ENCODE data around the gene ADGRA3.
"Not testable (repeated sequence)": the region's sequence is repeated elsewhere in the genome, so short reads cannot be mapped to it uniquely, and the experiment has no call there.

The ADGRA3 gene

DNA sequence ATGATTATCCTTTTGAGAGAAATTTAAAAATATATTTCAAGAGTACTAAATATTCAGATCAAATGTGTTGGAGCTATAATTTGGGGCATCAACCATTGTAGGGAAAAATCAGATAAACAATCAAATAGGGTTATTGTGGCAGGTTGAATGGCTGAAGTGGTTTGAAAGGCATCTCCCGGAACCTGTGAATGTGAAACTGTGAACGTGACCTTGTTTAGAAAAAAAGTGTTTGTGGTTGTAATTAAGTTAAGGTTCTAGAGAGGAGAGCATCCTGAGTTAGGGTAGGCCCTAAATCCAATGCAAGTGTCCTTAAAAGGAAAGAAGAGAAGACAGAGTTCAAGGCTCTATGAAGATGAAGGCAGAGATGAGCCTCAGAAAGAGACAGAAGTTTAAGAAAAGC lies 37.4 kb downstream of the ADGRA3 start:
- DNase-seq (ENCODE audit: low spot score) = peak; percentile 11

DNA sequence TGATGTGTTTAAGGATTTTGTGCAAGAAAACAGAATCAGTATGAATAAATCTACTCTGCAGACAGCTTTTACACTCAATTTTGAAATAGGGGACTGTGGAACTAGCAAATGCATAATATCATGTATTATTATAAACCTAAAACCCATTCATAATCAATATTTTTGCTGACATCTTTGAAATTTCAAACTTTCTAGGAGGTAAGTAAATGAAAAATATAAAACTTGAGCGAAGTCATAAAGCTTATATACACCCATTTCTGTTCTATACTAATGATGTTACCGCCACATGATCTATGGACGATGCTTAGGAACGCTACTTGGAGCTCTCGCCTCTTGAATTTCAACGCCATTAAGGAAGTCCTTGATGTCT lies 38.1 kb downstream of the ADGRA3 start:
- no peak for DNase-seq (ENCODE audit: low spot score)

DNA sequence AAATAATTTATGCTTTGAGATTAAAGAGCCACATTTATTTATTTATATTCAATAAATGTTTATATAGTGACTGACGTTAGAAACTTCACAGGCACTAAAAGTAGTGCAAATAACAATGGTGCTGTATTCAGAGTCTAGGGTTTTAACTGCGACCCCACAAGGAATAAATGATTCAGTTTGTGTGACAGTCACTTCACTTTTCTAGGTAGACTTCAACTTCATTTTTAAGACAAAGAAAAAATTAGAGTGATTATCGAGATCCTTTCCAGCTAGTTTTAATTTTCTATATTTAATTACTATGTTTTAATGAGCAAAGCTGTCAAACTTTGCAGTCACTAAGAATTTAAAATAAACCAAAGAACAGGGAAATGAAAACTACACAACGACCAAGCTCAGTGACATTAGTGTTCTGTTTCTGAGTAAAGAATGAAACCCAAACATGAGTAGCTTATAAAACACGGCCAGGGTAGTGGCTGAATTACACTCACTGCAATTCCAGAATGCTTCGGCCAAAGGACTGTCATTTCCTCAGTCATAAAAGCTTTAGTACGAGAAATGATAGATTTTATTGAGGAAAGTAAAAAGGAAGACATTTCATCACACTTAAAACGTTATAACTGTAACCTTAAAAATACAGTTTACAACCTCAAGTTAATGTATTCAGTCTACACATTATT lies 38.6 kb downstream of the ADGRA3 start:
- no peak for DNase-seq (ENCODE audit: low spot score)

DNA sequence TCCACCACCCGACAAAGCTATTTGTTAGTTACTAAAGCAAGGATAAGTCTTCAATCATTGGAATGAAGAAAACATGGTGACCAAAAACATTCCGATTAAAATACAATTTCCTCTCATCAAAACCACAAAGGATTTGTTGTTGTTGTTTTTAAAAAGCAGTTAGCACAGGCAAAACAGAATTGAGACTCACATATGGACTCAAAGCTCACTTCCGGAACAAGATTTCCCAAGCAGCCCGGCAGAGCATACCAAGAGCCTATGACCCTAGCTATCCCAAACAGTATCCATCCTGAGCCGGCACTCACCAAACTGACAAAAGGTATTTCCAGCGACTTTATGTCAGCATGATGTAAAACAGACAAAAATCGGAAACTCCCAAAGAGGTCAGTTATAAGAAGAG lies 39.9 kb downstream of the ADGRA3 start:
- DNase-seq (ENCODE audit: low spot score) = no peak

DNA sequence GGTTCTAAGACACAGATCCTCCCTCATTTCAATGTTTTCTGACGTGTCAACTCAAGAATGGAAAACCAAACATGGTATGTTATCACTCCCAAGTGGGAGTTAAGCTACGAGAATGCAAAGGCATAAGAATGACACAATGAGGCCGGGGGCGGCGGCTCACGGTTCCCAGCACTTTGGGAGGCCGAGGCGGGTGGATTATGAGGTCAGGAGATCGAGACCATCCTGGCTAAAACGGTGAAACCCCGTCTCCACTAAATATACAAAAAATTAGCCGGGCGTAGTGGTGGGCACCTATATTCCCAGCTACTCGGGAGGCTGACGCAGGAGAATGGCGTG lies 40.6 kb downstream of the ADGRA3 start:
- not testable (repeated sequence) for DNase-seq (ENCODE audit: low spot score)

DNA sequence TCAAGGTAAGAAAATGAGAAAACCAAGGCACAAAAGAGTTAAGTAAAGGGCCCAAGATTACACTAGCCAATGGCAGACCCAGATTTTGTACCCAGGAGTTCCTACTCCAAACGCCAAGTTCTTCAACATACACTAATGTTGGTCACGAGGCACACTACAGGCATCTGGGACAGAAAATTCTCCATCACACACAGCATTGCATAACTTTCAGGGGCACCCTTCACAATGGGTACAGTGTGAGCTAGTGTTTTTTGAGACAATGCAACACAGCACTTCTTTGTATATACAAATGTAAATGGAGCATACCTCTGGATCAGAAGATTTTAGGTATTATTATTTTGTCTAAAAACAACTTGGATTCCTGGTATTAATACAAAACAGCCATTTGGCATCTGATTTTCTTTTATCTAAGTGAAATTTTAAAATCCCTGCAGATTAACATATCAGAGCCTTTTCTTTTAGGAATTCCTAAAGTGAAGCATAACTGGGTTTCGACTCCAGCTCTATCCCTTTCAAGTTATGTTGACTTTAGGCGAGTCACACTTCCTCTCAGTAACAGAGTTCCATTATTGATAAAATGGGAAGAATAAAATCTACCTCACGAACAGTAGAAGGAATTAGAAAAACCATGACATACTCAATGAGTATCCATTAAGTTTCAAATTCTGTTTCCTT lies 41.1 kb downstream of the ADGRA3 start:
- DNase-seq (ENCODE audit: low spot score) = no peak

DNA sequence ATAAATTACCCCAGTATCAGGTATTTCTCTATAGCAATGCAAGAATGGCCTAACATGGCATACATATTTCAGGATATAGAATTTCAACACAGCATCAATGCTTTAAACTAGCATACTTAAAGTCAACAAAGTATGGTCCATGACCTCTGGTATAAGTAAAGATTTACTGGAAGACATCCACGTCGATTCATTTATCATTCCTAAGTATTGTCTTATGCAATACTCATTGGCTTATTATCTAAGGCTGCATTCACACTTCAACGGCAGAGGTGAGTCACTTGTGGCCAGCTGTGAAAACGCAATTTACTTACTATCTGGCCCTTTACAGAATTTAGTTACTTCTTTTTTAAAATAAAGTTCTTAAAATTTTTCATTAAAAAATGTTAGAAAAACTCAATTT lies 42.6 kb downstream of the ADGRA3 start:
- no peak for DNase-seq (ENCODE audit: low spot score)

DNA sequence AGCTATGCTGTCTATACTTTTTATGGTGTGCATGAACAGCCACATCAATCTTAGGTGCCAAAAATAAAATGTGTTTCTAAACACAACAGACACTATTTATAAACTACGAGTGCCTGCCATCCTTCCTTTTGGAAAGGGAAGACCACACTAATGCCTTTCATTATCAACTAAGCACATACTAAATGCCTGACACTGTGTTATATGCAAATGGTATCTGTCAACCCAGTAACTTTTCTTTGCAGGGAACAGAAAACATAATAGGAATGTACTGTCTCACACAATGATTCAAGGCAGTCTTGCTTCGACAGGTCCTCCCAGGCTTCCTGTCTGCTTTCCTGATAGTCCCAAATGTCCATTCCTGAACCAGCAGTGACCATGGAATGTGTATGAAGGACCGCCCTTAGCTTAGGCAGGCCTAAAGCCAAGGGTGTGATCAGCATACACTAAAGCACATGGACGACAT lies 43.8 kb downstream of the ADGRA3 start:
- no peak for DNase-seq (ENCODE audit: low spot score)

DNA sequence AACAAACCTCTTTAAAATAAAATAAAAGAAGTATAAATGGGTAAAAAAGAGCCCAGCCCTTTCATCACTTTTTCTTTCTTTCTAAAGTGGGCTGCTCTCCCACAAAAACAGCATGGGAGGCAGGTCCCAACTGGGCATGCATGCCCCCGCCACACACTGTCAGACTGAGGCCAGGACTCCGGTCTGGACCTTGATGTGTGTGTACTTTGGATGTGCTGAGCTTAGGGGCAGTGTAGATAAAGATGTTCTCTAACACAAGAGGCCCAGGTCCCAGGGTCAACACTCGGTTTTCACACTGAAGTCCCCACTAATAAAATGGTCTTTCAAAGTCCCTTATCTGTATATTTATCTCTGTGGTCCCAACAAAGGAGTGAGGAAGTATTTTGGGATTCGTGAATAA lies 44.4 kb downstream of the ADGRA3 start:
- DNase-seq (ENCODE audit: low spot score) = no peak

DNA sequence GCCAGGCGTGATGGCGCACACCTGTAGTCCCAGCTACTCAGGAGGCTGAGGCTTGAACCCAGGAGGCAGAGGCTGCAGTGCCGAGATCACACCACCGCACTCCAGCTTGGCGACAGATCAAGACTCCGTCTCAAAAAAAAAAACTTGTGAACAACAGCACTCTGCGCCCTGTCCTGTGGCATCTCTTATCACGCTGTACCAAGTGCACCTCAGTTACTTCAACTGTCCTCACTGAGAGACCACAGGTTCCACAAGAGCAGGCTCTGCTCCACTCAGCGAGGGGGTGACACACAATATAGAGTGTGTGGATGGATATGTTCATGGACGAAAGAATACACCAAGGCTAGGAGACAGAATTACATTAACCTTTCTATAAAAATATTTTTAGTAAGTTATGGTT lies 49.3 kb downstream of the ADGRA3 start:
- no peak for DNase-seq (ENCODE audit: low spot score)

DNA sequence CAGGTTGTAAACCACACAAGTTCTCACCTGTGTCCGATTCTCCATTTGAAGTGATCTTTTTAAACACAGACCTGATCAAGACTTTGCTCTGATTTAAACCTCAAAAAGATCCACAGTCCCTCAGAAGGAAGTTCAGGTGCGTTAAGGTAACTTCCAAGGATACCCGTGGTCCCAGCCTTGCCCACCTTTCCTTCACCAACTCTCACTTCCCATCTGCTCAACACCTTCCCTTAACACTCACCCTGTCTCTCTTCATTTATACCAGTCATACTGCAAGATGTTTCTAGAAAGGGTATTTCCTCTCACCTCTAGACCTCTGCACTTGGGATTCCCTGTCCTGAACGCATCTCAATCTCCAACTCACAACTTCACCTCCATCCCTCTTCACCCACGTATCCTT lies 49.9 kb downstream of the ADGRA3 start:
- no peak for DNase-seq (ENCODE audit: low spot score)

DNA sequence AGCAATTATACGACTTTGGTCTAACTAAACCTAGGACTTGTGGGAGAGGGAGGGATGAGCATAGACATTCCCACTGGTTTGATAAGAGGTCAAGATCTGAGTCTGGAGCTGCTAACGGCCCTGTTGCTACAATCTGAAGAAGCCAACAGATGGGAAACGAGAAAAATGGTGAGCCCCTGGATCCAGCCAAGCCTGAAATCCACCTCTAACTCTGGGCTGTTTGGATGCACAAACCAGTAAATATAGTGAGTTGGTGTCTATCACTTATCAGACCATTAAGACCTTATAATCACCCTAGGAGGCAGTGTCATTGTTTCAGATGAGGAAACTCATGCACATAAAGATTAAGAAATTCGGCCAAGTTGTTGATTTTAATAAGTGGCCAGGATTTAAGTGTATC lies 50.5 kb downstream of the ADGRA3 start:
- DNase-seq (ENCODE audit: low spot score) = no peak

DNA sequence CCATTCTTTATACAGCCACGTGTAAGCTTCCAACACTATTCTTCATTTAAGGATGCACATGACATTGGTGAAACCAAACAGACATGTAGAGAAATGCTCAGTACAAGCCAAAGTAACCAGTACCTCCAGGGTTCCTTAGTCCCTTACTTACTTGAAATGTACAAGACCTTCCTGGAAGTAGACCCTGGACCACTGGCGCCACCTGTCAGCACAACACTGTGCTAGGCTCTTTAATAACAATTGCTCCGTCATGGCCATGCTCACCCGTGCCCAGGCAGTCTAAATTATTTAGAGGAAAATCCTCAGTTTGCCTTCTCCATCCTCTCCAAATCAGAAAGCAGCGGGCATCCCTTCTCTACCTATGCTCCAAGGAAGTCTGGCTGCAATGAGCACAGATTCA lies 52.7 kb downstream of the ADGRA3 start:
- no peak for DNase-seq (ENCODE audit: low spot score)

DNA sequence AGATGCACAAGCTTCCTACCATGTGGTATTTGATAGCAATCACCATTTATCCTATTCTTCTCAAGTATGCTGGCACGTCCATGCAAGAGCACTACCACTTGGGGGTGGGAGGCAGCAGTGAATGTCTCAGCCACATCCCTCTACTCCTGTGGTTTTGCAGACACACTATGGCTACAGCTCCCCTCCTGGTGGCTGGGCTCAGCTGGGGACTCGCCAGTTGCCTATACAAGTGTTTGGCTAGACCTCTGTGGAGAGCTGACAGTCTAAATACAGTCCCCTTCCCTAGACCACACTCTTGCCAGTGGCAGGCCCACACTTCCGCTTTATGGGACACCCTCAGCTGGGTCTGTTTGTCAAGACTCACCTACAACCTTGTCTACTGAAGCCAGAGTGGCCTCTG lies 53.2 kb downstream of the ADGRA3 start:
- DNase-seq (ENCODE audit: low spot score) = no peak

DNA sequence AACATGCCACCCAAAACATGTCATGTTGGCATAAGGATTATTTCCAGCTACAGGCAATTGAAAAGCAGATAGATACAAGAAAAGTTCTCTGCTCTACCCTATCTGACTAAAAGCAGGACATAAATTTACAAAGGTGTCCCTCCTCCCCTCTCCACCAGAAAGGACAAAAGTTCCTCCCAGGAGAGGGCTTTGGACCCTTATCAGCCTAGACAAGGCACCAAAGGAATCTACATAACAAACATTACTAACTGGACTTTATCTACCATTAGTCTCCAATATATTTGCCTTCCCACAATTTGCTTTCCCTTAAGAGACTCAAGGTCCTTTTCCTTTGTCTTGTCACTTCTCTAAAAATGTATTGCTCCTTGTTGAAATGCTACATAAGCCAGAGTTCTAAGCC lies 55.6 kb downstream of the ADGRA3 start:
- DNase-seq (ENCODE audit: low spot score) = no peak

DNA sequence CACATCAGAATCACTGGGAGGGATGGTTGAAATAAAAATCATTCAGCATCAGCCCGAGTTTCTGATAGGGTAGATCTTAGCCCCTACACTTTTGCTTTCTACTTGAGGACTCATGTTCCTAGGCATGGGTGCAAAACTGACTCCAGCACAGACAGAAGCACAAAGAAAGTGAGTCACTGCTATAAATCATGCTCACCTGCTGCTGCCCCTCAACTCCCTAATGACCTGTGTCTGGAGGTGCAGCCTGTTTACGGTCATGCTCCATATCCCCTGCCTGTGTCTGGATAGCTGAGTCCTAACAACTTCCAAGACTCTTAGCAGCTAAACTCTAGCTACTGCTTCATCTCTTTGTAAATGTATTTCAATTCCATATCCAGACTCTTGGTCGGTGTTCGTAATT lies 57.8 kb downstream of the ADGRA3 start:
- DNase-seq (ENCODE audit: low spot score) = no peak

DNA sequence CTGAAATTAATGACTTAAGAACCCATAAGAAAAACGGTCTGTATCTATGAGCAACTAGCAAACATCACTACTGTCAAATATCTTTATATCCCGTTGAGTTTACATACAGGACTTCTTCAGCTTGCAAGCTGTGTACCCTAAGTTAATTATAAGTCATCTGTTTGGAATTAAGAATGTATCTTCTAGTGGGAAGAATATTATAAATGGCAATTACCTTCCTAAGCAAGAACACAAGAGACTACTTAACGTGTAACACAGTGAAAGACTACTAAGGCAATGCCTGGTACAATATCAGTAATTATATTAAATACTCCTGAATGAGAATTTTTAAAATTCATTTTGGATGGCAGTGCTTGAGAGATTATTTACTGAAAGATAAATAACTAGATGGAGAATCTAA lies 58.5 kb downstream of the ADGRA3 start:
- DNase-seq (ENCODE audit: low spot score) = no peak

DNA sequence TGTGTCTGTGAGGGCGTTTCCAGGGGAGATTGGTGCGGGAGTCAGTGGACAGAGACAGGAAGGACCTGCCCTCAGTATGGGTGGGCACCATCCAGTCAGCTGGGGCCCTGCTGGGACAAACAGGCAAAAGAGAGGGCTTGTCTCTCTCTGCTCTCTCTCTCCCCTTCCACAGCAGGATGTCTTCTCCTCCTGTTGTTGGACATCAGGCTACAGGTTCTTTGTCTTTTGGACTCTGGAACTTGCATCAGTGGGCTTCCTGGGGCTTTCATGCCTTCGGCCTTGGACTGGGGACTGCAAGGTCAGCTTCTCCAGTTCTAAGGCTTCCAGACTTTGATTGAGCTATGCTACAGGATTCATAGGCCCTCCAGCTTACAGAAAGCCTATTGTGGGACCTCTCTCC lies 59.6 kb downstream of the ADGRA3 start:
- no peak for DNase-seq (ENCODE audit: low spot score)

DNA sequence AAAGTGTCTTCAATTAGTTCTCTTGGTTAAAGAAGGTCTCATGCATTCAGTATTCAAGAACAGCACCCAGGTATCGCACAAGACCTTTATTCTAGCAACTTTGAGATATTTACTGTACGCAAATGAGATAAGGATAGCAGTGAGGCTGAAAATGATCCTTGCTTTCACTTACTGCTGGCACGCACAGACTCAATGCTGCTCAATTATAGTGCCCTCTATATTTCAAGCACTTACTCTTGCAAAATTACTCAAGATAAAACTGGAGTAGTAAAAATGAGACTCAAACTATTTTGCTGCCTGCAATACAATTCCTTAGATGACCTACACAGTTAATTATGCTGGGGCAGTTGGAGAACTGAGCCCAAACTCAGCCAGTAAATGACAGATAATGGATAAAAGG lies 60.9 kb downstream of the ADGRA3 start:
- no peak for DNase-seq (ENCODE audit: low spot score)

DNA sequence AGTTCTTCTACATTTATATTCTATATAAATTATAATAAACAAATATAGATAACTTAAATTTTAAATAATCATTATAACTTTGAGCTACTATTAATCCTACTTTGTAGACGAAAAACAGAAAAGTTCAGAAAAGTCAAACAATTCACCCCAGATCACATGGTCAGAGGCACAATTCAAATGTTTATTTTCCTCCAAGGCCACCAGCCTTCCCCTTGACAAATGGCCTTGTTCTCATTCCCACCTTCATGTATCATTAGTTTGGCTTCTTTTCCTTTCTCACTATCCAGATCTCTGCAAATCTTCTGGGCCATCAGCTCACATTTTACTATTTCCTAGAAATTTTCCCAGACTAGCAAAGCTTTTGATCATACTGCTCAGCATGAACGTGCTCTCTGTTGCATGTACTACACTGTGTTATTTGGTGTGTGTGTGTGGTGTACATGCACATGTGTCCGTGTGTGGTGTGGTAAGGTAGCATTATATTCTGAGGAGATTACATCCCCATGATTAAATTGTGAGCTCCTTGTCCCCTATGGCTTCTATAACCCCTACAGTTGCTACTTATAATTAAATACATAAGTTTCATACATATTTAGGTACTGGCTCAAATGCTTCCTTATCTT lies 61.5 kb downstream of the ADGRA3 start:
- DNase-seq (ENCODE audit: low spot score) = no peak

DNA sequence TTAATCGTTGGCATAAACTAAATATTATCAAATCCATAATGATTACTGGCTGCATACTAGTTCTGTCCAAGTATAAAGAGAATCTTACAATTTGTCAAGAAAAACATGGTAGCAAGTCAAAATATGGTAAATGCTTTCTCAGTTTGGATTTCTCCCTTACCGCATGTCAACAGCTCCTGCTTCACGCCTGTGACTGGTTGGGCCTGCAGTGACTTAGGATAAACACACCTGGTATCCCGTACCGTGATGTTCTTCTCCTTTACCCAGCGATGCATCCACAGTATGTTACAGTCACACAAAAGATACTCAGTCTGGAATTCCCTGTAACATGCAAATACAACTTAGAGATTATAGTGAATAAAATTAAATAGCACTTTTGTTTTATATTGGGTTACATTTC lies 71.1 kb downstream of the ADGRA3 start:
- DNase-seq (ENCODE audit: low spot score) = no peak

DNA sequence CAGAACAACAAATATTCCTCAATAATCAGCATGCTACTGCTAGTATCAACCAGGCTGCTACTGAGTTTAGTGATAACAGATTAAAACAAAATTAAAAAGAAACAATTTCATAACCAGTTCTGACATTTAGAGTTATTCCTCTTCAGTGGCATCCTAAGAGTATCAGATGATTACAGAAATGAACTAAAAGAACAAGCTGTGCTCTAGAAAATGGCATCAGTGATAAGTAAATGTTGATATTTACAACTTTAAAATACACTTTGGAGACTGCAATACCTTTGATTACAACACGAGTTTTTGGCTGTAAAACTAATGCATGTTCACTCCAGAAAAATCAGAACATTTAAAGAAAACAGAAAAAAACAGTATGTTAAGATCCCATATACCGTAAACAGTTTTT lies 72.9 kb downstream of the ADGRA3 start:
- no peak for DNase-seq (ENCODE audit: low spot score)

DNA sequence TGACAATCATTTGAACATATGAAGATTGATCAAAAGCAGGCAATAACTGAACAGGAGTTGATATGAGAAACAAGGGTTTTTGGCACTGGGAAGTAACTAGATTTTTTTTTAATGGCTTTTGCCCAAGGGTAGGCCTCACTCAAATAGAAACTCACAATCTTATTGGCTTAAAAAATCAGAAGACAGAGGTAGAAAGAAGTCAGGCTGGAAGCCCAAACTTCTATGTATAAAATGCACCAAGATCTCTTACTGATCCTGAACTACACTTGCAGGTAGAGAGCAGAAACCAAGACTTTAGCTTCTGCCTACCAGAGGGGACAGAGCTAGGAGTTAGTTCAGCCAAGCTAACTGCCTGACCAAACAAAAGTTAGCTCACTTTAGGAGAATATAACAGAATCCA lies 74.9 kb downstream of the ADGRA3 start:
- DNase-seq (ENCODE audit: low spot score) = no peak

DNA sequence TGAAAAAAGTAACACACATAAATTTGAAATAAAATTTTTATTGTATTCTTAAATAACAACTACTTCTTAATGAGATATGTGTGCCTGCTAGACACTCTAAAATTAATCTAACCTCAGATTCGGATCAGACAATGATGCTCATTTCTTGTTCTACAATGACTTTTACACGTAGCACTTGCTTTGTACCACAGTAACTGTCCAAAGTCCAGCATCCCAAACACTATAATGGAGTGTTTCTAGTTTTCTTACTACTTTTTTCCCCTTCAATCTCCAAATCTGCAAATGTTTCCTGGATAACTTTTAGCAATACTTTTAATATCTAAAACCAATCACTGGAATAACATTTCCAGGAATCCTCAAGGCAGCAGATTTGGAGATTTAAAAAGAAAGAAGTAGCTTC lies 75.9 kb downstream of the ADGRA3 start:
- no peak for DNase-seq (ENCODE audit: low spot score)
